Stimulated activated naive CD8-positive, alpha-beta T cell treated with anti-CD3 and anti-CD28 coated beads, Interleukin-15, Interleukin-2, amounts not matched to agents 100 ng/mL and 50 ng/mL, for 24 hours (primary cell): ENCODE measurements around the gene LGR6.
"Not testable (repeated sequence)": the region's sequence is repeated elsewhere in the genome, so short reads cannot be mapped to it uniquely, and the experiment has no call there.

ENCODE experiments used
- H3K27ac Mint-ChIP-seq: one replicate; pipeline ENCODE4 v1.8.0; 2021; ENCODE audit warnings: mild to moderate bottlenecking, mixed read lengths
- H3K27me3 Mint-ChIP-seq: one replicate; pipeline ENCODE4 v1.8.0; 2021; ENCODE audit warnings: mixed read lengths
- H3K36me3 Mint-ChIP-seq: one replicate; pipeline ENCODE4 v1.8.0; 2021; ENCODE audit warnings: low read depth, mixed read lengths
- H3K4me1 Mint-ChIP-seq: one replicate; pipeline ENCODE4 v1.8.0; 2021; ENCODE audit warnings: low read depth, mixed read lengths
- H3K4me3 Mint-ChIP-seq: one replicate; pipeline ENCODE4 v1.8.0; 2021; ENCODE audit warnings: mild to moderate bottlenecking, mixed read lengths
- H3K9me3 Mint-ChIP-seq: one replicate; pipeline ENCODE4 v1.8.0; 2021; ENCODE audit warnings: mixed read lengths

LGR6 gene

GRCh38 chr1:202317941-202318925, 124.6 kb downstream of the LGR6 start:
- Mint-ChIP-seq H3K27ac (no peak overlapping the region), H3K27me3 (no peaks in the 10 kb centered on the region), H3K4me1 (peaks cover 9% of the 10 kb centered on the region), H3K4me3 (no peak overlapping the region), H3K9me3 (no peaks in the 10 kb centered on the region), H3K36me3 (no peaks in the 10 kb centered on the region)

DNA sequence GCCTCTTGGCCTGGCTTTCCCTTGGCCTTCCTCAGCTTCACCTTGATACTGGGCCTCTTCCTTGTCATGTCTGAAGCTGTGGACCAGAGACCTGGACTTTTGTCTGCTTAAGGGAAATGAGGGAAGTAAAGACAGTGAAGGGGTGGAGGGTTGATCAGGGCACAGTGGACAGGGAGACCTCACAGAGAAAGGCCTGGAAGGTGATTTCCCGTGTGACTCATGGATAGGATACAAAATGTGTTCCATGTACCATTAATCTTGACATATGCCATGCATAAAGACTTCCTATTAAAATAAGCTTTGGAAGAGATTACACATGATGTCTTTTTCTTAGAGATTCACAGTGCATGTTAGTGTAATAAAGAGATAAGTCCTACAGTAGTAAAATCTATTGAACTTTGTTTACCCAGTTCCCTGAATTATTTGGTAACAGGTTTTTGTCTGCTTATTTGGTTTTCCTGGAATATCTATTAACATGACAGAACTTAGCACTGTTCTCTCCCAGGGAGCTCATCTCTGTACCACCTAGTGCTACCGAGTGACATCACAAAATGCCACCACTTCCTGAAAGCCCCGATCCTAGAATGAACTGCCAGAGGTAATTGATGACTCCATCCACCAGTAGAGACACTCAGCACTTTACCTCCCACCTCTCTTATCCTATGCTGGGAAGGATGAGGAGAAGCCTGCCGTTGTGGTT, 125.9 kb downstream of the LGR6 start:
- Mint-ChIP-seq H3K4me3 (no peak overlapping the region), H3K36me3 (no peaks in the 10 kb centered on the region), H3K27ac (peak overlapping the region; percentile 36), H3K27me3 (no peaks in the 10 kb centered on the region), H3K9me3 (no peaks in the 10 kb centered on the region), H3K4me1 (peaks cover 9% of the 10 kb centered on the region)

- Mint-ChIP-seq H3K36me3 (no peaks in the 10 kb centered on the region), H3K4me3 (no peak overlapping the region), H3K4me1 (peaks cover 9% of the 10 kb centered on the region), H3K27ac (peak overlapping the region; percentile 36), H3K27me3 (no peaks in the 10 kb centered on the region), H3K9me3 (no peaks in the 10 kb centered on the region)
Measured at GRCh38 chr1:202320081-202320405, 126.4 kb downstream of the LGR6 start.

- no peaks in the 10 kb centered on the region for H3K9me3 Mint-ChIP-seq
- H3K4me3 Mint-ChIP-seq, result no peak overlapping the region
- H3K27ac Mint-ChIP-seq, result no peak overlapping the region
- no peaks in the 10 kb centered on the region for H3K36me3 Mint-ChIP-seq
- peaks cover 9% of the 10 kb centered on the region for H3K4me1 Mint-ChIP-seq
- no peaks in the 10 kb centered on the region for H3K27me3 Mint-ChIP-seq
Measured at GRCh38 chr1:202323731-202324130, 130.1 kb downstream of the LGR6 start.

- Mint-ChIP-seq H3K27ac (no peak overlapping the region), H3K4me3 (no peak overlapping the region), H3K9me3 (no peaks in the 10 kb centered on the region), H3K4me1 (peaks cover 8% of the 10 kb centered on the region), H3K27me3 (no peaks in the 10 kb centered on the region), H3K36me3 (peaks cover 3% of the 10 kb centered on the region)
Measured at GRCh38 chr1:202324646-202325045, 131.0 kb downstream of the LGR6 start.

GRCh38 chr1:202329891-202330290, 136.3 kb downstream of the LGR6 start:
- H3K4me3 Mint-ChIP-seq, result no peak overlapping the region
- no peaks in the 10 kb centered on the region for H3K4me1 Mint-ChIP-seq
- H3K36me3 Mint-ChIP-seq, result peaks cover 51% of the 10 kb centered on the region
- H3K27ac Mint-ChIP-seq, result no peak overlapping the region
- no peaks in the 10 kb centered on the region for H3K27me3 Mint-ChIP-seq
- H3K9me3 Mint-ChIP-seq, result no peaks in the 10 kb centered on the region

- H3K36me3 Mint-ChIP-seq, result peaks cover 66% of the 10 kb centered on the region
- H3K4me3 Mint-ChIP-seq, result no peak overlapping the region
- H3K4me1 Mint-ChIP-seq, result peaks cover 3% of the 10 kb centered on the region
- no peak overlapping the region for H3K27ac Mint-ChIP-seq
- no peaks in the 10 kb centered on the region for H3K9me3 Mint-ChIP-seq
- no peaks in the 10 kb centered on the region for H3K27me3 Mint-ChIP-seq
Measured at GRCh38 chr1:202333861-202334260, 140.3 kb downstream of the LGR6 start.

DNA sequence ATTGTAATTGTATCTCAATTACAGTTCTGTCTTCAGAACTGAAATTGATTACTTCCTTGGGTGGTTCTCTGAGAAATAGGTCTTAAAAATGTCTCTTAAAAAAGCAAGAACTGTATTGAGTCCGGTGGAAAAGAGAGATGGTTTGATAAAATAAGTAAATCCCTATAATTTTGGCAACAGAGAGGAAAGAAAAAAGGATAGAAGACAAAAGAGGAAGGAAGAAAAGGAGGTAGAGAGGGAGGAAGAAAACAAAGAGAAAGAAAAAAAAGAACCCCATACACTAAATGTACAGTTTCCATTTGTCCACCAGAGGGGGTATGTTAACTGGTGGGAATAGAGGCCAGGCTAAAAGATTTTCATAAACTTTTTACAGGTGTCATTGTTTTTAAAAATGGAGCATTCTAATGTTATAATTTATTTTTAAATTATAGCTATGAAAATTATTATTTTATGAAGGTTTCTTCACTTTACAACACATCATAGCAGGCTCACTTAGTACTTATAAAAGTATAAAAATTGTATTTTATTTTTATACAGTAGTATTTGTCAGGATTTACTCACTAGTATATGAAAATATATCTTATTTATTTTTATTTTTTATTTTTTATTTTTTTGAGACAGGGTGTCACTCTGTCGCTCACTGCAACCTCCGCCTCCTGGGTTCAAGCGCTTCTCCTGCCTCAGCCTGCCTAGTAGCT, 150.2 kb downstream of the LGR6 start:
- Mint-ChIP-seq H3K4me1 (peaks cover 44% of the 10 kb centered on the region), H3K4me3 (peak overlapping the region; percentile 51), H3K27me3 (no peaks in the 10 kb centered on the region), H3K36me3 (peaks cover 9% of the 10 kb centered on the region), H3K27ac (peak overlapping the region; percentile 80), H3K9me3 (no peaks in the 10 kb centered on the region)

DNA sequence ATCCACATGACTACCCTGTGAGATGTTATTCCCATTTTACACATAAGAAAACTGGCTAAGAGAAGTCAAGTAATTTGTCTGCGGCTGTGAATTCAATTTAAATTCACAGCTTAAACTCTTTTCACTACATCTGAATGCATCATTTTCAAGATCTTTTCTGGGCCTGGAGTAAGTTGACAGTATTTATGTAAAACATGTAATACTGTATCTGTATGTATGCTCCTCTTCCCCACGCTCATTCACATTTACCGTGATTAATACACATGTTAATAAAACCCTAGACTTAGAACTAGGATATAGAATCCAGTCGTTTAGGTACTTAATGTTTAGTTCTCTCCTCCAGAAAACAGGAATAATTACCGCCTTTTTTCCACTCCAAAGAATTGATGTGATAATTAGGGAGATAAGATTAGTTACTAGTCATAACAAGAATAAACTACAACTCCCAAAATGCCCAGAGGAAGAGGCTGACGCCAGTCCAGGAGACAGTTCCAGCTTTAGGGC, 154.5 kb downstream of the LGR6 start:
- Mint-ChIP-seq H3K9me3 (no peaks in the 10 kb centered on the region), H3K27me3 (no peaks in the 10 kb centered on the region), H3K4me3 (peak overlapping the region; percentile 92), H3K27ac (peak overlapping the region; percentile 89), H3K4me1 (peaks cover 38% of the 10 kb centered on the region), H3K36me3 (no peaks in the 10 kb centered on the region)

GRCh38 chr1:202348509-202349205, 155.1 kb downstream of the LGR6 start, which contains the start of gene PPP1R12B:
TSS of gene PPP1R12B (plus strand) at chr1:202348699. CDS start at chr1:202348852, 153 bp downstream.
- Mint-ChIP-seq H3K27ac (peak within 1 kb of the TSS; percentile 89), H3K27me3 (no peaks in the 10 kb centered on the region), H3K4me3 (peak within 1 kb of the TSS; percentile 92), H3K4me1 (peaks cover 36% of the 10 kb centered on the region), H3K9me3 (no peaks in the 10 kb centered on the region), H3K36me3 (no peaks in the 10 kb centered on the region)

- Mint-ChIP-seq H3K27me3 (no peaks in the 10 kb centered on the region), H3K4me3 (peak overlapping the region; percentile 92), H3K9me3 (no peaks in the 10 kb centered on the region), H3K36me3 (no peaks in the 10 kb centered on the region), H3K4me1 (peaks cover 35% of the 10 kb centered on the region), H3K27ac (peak overlapping the region; percentile 77)
Measured at GRCh38 chr1:202349206-202349928, 155.8 kb downstream of the LGR6 start.

- H3K4me3 Mint-ChIP-seq, result no peak overlapping the region
- peaks cover 35% of the 10 kb centered on the region for H3K4me1 Mint-ChIP-seq
- H3K27ac Mint-ChIP-seq, result no peak overlapping the region
- H3K9me3 Mint-ChIP-seq, result no peaks in the 10 kb centered on the region
- no peaks in the 10 kb centered on the region for H3K36me3 Mint-ChIP-seq
- no peaks in the 10 kb centered on the region for H3K27me3 Mint-ChIP-seq
Measured at GRCh38 chr1:202351725-202352124, 158.1 kb downstream of the LGR6 start.

- H3K4me1 Mint-ChIP-seq, result peaks cover 32% of the 10 kb centered on the region
- H3K4me3 Mint-ChIP-seq, H3K27me3 Mint-ChIP-seq, H3K36me3 Mint-ChIP-seq, H3K27ac Mint-ChIP-seq, H3K9me3 Mint-ChIP-seq: not testable (repeated sequence)
Measured at GRCh38 chr1:202352583-202353197, 159.1 kb downstream of the LGR6 start.
